NCI-H2227 (cell line): ENCODE measurements around the gene JRKL.
"Not testable (repeated sequence)": the region's sequence is repeated elsewhere in the genome, so short reads cannot be mapped to it uniquely, and the experiment has no call there.

Source experiments
- DNase-seq: peaks from one replicate; lab custom pipeline; 2025; ENCODE audit not compliant: unreplicated experiment; lab: John Stamatoyannopoulos, UW

Gene JRKL

DNA sequence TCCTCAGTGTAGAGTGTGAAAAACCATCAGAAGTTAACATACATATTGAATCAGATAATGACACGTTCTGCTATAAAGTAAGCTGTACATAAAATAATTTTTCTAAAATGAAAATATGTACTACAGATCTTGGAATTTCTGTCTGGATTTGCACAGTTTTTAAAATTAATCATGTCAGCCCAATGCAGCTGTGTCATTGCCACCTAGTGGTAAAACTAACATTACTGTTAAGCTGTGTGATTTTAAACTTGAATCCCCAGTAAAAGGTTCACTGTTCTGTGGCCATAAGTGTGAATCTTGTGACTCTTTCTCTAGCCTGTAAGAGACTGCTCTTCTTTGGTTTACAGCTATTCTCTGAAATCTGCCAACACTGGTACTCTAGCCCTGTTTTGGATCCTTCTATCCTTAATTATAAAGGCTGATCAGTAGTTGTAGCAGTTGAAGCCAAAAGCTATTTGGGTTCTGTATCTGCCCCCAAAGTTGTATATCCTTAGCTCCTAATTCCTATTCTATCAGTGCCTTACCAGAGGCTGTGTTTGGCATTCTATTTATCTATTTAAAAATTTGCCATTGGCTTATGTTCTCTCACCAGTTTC, 4.0 kb downstream of the JRKL start:
- DNase-seq, result peak; percentile 38

DNA sequence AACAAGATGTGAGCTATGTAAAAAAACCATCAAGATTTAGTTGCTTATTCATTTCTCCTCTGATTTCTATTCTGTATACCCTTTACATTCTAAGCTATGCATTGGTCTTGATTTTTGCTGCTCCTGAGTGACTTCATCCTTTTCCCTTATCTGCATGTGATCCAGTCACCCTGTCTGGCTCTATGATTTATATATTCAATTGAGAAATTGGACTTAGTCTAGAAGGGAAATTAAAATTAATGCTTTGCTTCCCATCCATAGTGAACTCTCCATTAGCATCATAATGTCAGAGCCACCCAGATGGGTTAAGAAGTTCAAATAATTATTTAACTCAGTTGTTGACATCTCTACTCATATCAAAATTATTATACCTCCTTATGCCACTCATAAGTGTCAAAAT, 5.0 kb downstream of the JRKL start:
- DNase-seq, result no peak

GRCh38 chr11:96396637-96397036, 6.8 kb downstream of the JRKL start:
- DNase-seq, result no peak

DNA sequence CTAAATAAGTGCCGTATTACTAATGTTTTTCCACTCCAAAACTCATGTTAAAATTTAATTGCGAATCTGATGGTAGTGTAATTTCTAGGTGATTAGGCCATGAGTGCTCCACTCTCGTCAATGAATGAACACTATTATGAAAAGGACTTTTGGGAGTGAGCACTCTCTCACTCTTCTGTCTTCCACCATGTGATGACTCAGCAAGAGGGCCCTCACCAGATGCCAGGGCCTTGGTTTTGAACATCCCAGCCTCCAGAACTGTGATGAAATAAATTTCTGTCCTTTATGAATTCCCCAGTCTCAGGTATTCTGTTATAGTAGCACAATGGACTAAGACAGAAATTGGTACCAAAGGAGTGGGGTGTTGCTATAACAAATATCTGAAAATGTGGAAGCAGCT, 8.1 kb downstream of the JRKL start:
- no peak for DNase-seq

DNA sequence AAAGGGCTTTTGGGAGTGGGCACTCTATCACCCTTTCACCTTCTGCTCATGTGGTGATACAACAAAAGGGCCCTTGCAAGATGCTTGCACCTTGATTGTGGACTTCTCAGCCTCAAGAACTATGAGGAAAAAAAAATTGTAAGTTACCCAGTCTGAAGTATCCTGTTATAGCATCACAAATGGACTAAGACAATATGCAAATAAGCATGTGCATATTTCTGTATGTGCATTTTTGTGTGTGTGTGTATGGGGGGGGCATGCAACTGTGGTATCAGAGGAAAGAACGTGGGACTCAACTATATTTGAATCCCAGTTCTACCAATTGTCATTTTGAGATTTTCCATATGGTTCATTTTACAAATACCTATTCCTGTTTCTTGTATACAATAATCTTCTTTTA, 10.9 kb downstream of the JRKL start:
- no peak for DNase-seq

- DNase-seq, result peak; percentile 12
These were observed 21.6 kb downstream of the JRKL start for GRCh38 chr11:96411412-96411811.

DNA sequence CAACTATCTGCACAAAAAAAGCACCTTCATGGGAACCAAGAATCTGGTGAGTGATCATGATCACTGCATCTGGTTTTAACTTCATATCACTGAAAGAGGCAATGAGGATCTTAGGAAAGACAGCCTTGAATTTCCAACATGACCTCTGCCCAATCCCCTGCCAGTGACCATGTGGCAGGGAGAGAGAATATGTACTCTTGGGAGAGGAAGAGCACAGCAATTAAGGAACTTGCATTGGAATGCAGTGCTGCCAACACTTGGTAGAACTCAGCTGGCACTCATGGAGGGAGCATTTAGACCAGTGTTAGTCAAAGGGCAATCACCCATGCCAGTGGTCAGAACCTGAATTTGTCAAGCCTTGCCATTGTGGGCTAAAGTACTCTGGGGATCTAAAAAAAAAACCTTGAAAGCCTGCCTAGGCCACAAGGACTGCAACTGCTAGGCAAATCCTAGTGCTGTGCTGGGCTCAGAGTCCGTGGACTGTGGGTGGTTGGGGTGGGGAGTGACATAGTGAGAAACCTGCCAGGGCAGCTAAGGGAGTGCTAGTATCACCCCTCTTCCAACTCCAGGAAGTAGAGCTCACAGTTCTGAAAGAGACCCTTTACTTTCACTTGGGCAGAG, 23.1 kb downstream of the JRKL start:
- no peak for DNase-seq

- no peak for DNase-seq
These were observed 23.6 kb downstream of the JRKL start for GRCh38 chr11:96413408-96413807.

DNA sequence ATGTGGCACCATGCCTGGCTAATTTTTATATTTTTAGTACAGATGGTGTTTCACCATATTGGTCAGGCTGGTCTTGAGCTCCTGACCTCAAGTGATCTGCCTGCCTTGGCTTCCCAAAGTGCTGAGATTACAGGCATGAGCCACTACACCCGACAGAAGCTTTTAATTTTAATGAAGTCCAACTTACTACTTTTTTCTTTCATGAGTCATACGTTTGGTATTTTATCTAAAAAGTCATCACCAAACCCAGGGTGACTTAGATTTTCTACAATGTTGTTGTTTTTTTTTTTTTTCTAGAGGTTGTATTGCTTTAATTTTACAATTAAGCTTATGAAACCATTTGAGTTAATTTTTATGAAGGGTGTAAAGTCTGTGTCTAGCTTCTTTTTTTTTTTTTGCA, 34.9 kb downstream of the JRKL start:
- no peak for DNase-seq

GRCh38 chr11:96430668-96431067, 40.9 kb downstream of the JRKL start:
- no peak for DNase-seq

DNA sequence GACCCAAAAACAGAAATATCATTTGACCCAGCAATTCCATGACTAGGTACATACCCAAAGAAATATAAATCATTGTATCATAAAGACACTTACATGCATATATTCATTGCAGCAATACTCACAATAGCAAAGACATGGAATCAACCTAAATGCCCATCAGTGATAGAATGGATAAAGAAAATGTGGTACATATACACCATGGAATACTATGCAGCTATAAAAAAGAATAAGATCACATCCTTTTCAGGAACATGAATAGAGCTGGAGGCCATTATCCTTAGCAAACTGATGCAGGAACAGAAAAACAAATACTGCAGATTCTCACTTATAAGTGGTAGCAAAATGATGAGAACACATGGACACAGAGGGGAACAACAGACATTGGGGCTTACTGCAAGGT, 42.8 kb downstream of the JRKL start:
- not testable (repeated sequence) for DNase-seq
